HG03342 (cell line): ENCODE data around the gene SP1.
"Not testable (repeated sequence)": the region's sequence is repeated elsewhere in the genome, so short reads cannot be mapped to it uniquely, and the experiment has no call there.

Experiments
- ATAC-seq: cut with Tn5 transposase; IDR thresholded peaks from one replicate; pipeline ENCODE4 v1.9.1; 2021; ENCODE audit warnings: mild to moderate bottlenecking, moderate library complexity; ENCODE audit not compliant: unreplicated experiment

SP1 gene

DNA sequence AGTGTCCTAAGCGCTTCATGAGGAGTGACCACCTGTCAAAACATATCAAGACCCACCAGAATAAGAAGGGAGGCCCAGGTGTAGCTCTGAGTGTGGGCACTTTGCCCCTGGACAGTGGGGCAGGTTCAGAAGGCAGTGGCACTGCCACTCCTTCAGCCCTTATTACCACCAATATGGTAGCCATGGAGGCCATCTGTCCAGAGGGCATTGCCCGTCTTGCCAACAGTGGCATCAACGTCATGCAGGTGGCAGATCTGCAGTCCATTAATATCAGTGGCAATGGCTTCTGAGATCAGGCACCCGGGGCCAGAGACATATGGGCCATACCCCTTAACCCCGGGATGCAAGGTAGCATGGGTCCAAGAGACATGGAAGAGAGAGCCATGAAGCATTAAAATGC, 31.0 kb downstream of the SP1 start:
- ATAC-seq, result no peak

DNA sequence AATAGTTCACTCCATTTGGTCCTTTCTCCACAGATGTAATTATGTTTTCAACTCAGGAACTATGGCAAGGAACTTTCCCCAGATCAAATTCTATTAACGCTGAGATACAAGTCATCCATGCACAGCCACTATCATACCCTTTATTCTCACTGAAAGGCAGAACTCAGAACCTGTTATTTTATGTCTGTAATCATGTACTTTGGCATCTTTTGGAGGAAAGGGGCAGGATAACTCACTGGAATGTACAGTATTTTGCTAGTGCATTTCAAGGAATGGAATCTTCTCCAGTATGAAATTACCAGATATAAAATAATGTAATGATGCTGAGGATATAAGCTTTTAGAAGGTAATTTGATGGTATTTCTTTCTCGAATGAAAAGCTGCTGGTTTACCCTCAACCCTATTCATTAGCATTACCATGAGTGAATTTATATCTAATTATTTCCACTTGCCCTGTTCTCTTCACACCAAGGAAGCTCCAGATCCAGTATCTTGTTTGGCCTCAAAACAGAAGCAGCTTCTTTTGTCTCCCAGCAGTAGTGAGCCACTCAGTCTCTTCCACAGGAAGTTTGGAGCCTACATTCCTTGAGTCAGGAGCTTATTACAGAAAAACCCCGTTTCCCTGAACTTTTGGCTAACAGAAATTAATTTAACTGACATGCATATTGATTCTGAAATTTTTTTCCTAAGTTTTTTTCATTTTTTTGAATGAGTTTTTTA, 33.7 kb downstream of the SP1 start:
- no peak for ATAC-seq

DNA sequence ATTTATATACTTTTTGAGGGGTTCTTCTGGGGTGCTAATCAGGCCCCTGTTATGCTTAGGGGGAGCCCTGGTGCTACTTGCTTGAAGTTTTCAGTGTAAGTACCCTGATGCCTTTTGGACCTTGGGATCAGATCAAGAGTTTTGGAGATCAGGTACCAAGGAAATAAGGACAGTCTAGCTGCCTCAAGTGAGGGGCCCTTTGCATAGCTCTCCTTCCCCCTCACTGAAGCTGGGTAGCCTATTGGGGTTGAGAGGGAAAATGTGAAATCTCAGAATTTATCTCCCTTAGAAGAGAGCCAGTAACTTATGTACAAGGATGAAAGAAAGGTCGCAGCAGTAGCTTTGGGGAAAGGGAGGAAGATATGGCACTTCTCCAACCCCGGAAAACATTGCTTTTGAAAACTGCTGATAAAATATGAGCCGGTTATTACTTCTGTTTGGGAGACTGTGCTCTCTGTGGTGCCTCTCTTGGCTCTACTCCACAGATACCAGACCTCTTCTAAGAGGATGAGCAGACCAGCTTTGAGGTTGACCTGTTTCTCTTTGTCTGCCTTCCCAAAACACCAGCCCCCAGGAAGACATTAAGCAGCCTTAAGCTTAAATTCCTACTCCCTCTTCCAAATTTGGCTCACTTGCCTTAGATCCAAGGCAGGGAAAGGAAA, 34.9 kb downstream of the SP1 start:
- no peak for ATAC-seq

DNA sequence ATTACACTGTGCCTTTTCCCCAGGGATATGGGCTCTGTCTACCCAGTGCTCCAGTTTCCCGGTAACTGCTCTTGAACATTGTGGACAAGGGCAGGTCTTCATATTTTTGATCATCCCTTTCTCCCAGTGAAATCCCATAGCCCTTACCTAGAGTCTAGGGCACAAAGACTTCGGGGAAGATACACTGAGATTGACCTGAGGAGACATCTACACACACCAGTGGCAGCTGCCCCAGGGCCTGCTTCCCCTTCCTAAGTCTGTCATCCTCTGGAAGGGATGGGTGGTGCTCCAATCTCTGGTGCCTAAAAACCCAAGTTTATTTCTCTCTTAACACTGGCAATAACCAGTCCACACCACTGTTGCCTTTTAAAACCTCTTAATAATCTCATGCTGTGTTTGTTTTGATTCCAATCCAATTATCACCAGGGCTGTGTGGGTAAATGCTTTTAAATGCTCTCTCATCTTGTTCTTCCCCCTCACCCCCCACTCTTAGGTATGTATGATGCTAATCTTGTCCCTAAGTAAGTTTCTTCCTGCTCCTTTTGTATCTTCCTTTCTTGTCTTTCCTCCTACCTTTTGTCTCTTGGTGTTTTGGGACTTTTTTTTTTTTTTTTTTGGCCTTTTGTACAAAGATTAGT, 35.9 kb downstream of the SP1 start:
- ATAC-seq, result not testable (repeated sequence)

DNA sequence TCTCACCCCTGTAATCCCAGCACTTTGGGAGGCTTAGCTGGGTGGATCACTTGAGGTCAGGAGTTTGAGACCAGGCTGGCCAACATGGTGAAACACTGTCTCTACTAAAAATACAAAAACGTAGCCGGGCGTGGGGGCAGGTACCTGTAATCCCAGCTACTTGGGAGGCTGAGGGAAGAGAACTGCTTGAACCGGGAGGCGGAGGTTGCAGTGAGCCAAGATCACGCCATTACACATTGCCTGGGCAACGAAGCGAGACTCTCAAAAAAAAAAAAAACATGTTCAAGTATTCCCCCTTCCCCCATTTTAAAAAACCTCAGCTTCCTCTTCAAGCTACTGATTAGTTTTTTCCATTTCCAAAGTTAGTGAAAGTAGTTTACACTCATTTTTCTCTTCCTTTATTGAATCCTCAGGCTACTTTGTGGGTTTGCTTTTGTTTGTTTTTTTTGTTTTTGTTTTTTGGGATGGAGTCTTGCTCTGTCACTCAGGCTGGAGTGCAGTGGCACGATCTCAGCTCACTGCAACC, 37.4 kb downstream of the SP1 start:
- ATAC-seq, result not testable (repeated sequence)

DNA sequence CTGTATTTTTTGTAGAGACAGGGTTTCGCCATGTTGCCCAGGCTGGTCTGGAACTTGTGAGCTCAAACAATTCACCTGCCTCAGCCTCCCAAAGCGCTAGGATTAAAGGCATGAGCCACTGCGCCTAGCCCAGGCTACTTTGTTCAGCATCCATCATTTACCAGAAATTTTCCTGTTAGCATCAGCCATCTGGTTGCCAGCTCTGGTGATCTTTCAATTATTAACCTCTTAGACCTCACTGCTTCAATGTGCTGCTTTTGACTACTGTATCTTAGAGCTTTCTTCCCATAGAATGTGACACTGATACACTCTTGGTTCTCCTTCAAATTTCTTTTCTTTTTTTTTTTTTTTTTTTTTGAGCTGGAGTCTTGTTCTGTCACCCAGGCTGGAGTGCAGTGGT, 38.2 kb downstream of the SP1 start:
- ATAC-seq, result no peak

DNA sequence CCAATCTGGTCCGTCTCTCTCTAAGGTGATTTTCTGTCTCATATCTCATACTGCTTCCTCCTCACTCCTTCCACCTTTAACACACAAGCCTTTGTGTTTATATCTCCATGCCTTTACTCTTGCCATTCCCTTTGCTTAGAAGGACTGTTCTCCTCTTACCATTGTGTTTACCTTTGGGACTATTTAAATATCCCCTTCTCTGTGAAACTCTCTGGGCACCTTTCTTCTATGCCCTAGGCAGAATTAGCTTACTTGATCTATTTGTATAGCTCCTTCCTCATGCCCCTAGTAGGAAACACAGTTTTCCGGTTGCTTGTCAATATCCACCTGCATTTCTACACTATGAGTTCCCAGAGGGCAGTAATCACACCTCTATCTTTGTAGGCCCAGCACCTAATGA, 39.8 kb downstream of the SP1 start:
- no peak for ATAC-seq

DNA sequence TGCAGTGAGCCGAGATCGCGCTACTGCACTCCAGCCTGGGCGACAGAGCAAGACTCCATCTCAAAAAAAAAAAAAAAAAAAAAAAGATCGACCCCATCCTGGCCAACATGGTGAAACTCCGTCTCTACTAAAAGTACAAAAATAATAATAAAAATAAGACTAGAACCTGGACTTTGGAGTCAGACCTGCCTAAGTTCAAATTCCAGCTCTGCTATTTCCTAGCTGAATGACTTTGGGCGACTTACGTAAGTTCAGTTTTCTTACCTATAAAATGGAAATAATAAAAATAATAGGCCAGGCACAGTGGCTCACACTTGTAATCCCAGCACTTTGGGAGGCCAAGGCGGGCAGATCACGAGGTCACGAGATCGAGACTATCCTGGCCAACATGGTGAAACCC, 42.3 kb downstream of the SP1 start:
- not testable (repeated sequence) for ATAC-seq

DNA sequence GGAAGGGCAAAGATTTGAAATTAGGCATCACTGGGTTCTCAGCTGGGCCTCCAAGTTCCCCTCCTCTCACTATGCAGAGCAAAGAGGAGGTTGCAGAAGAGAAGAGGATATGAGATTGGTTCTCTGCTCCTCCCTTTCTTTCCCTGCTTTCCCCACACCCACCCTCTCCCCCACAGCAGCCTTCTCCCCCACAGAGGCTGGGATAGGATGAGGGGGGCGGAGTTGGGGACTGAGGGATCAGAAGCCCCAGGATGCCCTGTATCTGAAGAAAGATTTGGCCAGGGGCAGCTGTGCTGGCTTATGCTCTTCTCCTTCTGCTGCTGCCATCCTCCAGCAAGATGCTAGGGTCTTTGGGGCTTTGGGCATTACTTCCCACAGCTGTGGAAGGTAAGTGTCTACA, 43.6 kb downstream of the SP1 start, which contains the start of gene AMHR2:
AMHR2 (plus strand) TSS at position 259 of the 400 bp plus-strand sequence; CDS start at position 339, 80 bp downstream.
- no peak for ATAC-seq

DNA sequence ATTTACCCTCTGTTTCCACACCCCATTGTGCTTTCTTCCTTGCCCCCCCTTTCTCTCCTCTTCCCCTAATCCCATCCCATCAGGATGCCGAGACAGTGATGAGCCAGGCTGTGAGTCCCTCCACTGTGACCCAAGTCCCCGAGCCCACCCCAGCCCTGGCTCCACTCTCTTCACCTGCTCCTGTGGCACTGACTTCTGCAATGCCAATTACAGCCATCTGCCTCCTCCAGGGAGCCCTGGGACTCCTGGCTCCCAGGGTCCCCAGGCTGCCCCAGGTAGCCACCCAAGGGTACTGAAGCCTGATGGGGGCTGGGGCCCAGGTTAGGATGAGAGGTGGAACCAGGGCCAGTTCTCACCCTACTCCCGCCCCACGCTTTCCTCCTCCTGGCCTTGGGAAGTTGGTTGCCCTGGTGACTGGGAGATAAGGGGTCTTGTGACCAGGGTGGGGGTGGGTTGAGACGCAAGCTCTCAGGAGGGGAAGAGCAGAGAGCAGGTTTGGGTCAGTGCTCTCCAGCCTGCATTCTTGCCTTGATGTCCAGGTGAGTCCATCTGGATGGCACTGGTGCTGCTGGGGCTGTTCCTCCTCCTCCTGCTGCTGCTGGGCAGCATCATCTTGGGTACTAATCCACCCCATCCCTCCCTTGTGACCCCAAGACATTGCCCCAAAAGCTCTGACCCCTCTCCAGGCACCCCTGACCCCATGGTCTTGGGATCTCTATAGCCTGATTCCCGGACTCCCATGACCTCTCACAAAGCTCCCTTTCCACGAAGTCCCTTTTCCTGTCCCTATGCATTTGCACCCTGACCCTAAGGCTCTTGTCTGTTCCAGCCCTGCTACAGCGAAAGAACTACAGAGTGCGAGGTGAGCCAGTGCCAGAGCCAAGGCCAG, 44.9 kb downstream of the SP1 start:
- ATAC-seq, result no peak

DNA sequence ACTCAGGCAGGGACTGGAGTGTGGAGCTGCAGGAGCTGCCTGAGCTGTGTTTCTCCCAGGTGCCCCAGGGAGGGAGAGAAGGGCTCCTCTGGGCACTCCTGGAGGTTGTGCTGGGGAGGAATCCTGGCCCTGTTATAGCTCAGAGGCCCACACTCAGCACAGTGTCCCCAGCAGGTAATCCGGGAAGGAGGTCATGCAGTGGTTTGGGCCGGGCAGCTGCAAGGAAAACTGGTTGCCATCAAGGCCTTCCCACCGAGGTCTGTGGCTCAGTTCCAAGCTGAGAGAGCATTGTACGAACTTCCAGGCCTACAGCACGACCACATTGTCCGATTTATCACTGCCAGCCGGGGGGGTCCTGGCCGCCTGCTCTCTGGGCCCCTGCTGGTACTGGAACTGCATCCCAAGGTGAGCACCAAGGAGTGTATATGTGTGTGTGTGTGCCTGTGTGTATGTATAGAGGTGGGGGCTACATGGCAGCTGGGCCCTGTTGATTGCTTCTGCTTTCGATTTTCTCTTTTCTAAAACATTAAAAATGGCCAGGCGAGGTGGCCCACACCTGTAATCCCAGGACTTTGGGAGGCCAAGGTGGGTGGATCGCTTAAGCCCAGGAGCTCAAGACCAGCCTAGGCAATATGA, 45.7 kb downstream of the SP1 start:
- ATAC-seq, result no peak

DNA sequence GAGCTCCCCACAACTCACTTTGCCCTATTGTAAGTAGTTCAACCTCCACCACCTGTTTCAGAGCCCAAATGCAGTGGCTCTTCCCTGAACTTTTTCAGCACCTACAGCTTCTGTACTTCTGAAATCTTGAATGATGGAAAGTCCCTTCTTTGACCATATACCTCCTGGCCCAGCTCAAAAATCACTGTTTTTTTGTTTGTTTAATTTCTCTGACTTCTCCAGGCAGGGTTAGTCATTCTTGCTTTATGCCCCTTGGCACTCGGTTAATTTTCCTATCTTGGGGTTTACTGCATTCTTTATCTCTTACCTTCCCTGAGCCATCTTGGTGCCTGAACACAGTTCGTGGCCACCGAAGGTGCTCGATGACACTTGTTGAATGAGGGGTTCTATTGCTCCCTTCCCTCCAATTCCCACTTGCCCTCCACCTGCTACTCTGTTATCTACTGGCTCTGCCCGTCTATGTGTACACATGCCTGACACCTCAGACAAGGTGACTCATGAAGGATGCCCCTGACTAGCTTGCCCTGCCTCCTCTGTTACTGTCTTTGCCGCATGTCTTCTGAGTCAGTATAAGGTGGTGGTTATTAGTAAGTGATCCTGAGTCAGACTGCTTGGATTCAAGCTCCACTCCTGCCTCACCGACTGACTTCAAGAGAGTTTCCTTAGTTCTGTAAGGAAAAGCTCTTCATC, 48.1 kb downstream of the SP1 start:
- ATAC-seq, result no peak

DNA sequence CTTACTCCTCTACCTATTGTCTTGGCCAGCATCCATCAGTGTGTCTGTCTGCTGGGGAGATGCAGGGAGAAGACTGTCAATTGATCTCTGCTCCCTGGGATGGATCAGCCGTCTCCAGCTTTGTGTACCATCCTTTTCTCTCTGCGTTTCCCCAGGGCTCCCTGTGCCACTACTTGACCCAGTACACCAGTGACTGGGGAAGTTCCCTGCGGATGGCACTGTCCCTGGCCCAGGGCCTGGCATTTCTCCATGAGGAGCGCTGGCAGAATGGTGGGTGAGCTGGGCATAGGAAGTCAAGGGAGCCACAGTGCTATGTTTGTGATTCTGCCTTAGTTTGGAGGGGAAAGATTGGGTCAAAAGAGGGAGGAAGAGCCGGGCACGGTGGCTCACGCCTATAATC, 48.8 kb downstream of the SP1 start:
- no peak for ATAC-seq

DNA sequence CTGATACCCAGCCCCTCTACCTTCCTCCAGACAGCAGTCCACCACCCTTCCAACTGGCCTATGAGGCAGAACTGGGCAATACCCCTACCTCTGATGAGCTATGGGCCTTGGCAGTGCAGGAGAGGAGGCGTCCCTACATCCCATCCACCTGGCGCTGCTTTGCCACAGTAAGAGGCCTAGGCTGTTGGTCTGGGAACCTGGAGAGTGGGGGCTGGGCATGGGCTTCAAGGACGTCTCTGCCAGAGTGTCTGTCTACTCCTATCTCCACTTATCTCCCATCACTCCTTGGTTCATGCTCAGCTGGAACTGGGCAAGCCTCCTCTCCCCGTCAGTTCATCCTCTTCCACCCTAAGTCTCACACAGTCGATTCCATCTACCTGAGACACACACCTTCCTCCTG, 50.1 kb downstream of the SP1 start:
- ATAC-seq, result no peak

DNA sequence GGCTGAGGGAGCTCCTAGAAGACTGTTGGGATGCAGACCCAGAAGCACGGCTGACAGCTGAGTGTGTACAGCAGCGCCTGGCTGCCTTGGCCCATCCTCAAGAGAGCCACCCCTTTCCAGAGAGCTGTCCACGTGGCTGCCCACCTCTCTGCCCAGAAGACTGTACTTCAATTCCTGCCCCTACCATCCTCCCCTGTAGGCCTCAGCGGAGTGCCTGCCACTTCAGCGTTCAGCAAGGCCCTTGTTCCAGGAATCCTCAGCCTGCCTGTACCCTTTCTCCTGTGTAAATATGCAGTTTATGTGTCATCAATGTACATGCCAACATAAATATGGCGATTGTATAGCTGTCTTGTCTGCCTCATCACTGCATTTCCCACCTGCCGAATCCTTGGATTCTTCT, 51.2 kb downstream of the SP1 start:
- ATAC-seq, result no peak

DNA sequence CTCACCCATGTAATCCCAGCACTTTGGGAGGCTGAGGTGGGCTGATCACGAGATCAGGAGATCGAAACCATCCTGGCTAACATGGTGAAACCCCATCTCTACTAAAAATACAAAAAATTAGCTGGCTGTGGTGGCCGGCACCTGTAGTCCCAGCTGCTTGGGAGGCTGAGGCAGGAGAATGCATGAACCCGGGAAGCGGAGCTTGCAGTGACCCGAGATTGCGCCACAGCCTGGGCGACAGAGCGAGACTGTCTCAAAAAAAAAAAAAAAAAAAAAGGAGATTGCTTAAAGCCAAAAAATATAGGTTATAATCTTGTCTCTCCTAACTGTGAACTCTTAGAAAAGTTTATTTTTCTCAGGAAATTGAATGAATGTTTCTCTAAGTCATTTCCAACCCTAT, 55.4 kb downstream of the SP1 start:
- ATAC-seq, result not testable (repeated sequence)

DNA sequence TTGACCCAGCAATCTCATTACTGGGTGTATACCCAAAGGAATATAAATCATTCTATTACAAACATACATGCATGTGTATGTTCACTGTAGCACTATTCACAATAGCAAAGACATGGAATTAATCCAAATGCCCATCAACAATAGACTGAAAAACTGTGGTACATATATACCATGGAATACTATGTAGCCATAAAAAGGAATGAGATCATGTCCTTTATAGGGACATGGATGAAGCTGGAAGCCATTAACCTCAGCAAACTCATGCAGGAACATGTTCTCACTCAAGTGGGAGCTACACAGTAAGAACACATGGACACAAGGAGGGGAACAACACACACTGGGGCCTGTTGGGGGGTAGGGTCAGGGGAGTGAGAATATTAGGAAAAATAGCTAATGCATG, 59.6 kb downstream of the SP1 start:
- ATAC-seq, result not testable (repeated sequence)

DNA sequence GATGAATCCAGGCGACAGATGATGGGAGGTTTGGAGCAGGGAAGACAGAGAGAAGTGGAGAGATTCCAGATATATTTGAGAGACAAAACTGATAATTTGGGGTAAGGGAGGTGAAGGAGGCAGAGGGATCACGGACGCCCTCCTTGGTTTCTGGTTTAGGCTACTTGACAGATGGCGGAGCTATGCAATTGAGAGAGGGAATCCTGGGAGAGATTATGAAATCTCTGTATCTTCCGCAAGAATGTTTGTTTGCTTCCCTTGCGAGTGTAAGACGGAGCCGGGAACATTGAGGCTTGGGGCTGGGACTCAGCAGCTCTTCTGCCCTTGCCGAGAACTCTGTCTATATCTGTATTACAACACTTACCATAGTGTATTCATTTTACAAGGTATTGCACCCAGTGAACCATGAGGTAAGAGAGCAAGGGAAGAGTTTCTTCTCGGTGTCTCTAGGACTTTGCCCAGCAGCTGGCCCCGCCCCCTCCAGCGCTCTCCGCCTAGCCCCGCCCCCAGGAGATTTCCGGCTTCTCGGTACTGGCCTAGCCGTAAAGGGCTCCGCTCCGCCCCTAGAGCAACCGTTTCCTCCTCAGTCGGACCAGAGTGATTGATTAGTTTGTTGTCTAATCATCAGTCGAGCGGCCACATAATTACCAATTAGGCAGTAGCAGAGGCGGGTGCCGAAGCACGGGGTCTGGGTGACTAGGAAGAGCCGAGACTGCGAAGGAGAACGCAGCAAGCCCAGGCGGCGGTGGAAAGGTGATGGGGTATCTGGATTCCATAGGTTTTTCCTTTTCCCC, 61.3 kb downstream of the SP1 start, which contains the start of gene PRR13:
PRR13 (plus strand) TSS at position 695 of the 794 bp plus-strand sequence. CDS start 981 bp downstream, outside the sequence.
- ATAC-seq, result peak; percentile 99

DNA sequence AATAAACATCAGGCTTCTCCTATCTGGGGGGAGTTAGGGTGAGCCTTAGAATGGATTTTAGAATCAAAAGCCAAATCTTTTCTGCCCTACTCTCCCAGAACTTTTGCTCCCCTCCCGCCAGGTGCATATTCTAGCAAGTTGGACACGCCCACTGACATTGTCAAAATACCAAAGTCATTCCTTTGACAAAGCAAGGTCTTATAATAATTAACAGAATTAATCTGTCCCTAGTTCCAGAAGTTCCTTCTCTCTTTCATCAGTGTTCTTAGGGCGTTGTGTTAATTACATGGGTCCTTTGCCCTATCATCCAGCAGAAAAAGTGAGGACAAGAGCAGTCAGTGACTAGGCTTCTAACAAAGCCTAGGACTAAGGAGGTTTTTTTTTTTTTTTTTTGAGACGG, 64.0 kb downstream of the SP1 start:
- ATAC-seq, result no peak
